Tibial nerve (tissue), 4 donors: ENCODE measurements around the gene SMIM29.

Experiments
- EP300 ChIP-seq, 2 donors: sonication (generic); formaldehyde crosslinking; IDR thresholded peaks; one replicate each; pipeline ENCODE4 v1.6.1; 2017; ENCODE audit warnings: antibody characterized with exemption in 2 of 2, mild to moderate bottlenecking in 1 of 2
- POLR2A ChIP-seq, 2 donors: fragments of 450-650 bp; IDR thresholded peaks; one replicate each; pipeline ENCODE4 v1.6.1; 2017; ENCODE audit warnings: antibody characterized with exemption in 2 of 2, mild to moderate bottlenecking in 2 of 2, moderate library complexity in 2 of 2
- TF ChIP-seq, protein P1 (sequence below), 5 experiments: fragments of 200-600 bp in 3 of 5; fragments of 450-650 bp in 2 of 5; sonication (generic) in 3 of 5; IDR thresholded peaks; one replicate each; pipeline ENCODE4 v1.5.1; 2016 to 2019; ENCODE audit warnings: antibody characterized with exemption in 5 of 5, mild to moderate bottlenecking in 3 of 5, moderate library complexity in 2 of 5

DNA sequence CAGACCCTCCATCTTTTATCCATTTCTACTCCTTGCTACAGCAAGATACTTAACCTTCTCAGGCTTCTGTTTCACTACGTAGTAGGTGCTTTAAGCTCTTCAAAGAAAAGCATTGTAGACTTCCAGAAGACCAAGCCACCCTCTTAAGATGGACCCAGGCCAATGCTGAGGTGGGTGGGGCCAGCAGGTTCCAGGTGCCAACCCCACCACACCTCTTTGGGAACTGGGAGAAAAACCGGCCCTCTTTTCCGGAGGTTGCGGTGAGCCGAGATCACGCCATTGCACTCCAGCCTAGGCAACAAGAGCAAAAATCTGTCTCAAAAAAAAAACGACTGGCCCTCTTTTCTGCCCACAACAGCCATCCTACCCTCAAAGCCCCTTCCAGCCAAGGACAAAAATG lies 22.7 kb downstream of the SMIM29 start:
- TF ChIP-seq, protein P1, sequence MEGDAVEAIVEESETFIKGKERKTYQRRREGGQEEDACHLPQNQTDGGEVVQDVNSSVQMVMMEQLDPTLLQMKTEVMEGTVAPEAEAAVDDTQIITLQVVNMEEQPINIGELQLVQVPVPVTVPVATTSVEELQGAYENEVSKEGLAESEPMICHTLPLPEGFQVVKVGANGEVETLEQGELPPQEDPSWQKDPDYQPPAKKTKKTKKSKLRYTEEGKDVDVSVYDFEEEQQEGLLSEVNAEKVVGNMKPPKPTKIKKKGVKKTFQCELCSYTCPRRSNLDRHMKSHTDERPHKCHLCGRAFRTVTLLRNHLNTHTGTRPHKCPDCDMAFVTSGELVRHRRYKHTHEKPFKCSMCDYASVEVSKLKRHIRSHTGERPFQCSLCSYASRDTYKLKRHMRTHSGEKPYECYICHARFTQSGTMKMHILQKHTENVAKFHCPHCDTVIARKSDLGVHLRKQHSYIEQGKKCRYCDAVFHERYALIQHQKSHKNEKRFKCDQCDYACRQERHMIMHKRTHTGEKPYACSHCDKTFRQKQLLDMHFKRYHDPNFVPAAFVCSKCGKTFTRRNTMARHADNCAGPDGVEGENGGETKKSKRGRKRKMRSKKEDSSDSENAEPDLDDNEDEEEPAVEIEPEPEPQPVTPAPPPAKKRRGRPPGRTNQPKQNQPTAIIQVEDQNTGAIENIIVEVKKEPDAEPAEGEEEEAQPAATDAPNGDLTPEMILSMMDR (IDR thresholded peaks at IDR 0.05) = no peak
- TF ChIP-seq POLR2A (IDR thresholded peaks at IDR 0.05) = no peak
- TF ChIP-seq EP300 (IDR thresholded peaks at IDR 0.05) = no peak
